ENCODE measurements around the gene PTPN14.

Gene PTPN14

GRCh38 chr1:214574598-214575411 lies 23.4 kb upstream of the PTPN14 start:
- Histone ChIP-seq H3K9me2 (replicated peaks; ENCODE audit: insufficient read depth, low read length) (no peaks in the 10 kb centered on the region), H3F3A (ENCODE audit: insufficient read depth, low read length) (no peaks in the 10 kb centered on the region), H3K9ac (ENCODE audit: low read length) (no peak overlapping the region), H3K4me3 (ENCODE audit: low read length) (no peak overlapping the region), H3K36me3 (replicated peaks; ENCODE audit: insufficient read depth, low read length) (no peaks in the 10 kb centered on the region), H3K4me1 (ENCODE audit: low read length) (peaks cover 7% of the 10 kb centered on the region; the same call in 1 of the 2 replicates), H3K79me2 (ENCODE audit: low read length) (no peaks in the 10 kb centered on the region), H2AFZ (ENCODE audit: low read length) (no peak overlapping the region), H4K20me1 (ENCODE audit: insufficient read depth, low read length) (no peaks in the 10 kb centered on the region), H3K4me2 (ENCODE audit: low read depth, low read length) (no peak overlapping the region), H3K9me3 (replicated peaks; ENCODE audit: insufficient read depth, low read length) (no peaks in the 10 kb centered on the region), H3K27ac (ENCODE audit: low read length) (no peak overlapping the region), H3K27me3 (replicated peaks; ENCODE audit: insufficient read depth, low read length) (no peaks in the 10 kb centered on the region)
- DNase-seq: peak; percentile 25
- TF ChIP-seq EZH2 (optimal IDR thresholded peaks at IDR 0.05; ENCODE audit: low read depth, low read length): no peak
- TF ChIP-seq CTCF (IDR thresholded peaks at IDR 0.05; ENCODE audit: low read length): no peak
- TF ChIP-seq EZH2phosphoT487 (IDR thresholded peaks at IDR 0.05; ENCODE audit: low read length): no peak

GRCh38 chr1:214573386-214574318 lies 22.2 kb upstream of the PTPN14 start:
- no peak overlapping the region for H3K4me2 ChIP-seq (ENCODE audit: low read depth, low read length)
- DNase-seq: no peak
- TF ChIP-seq EZH2 (optimal IDR thresholded peaks at IDR 0.05; ENCODE audit: low read depth, low read length) (no peak), CTCF (IDR thresholded peaks at IDR 0.05; ENCODE audit: low read length) (no peak), EZH2phosphoT487 (IDR thresholded peaks at IDR 0.05; ENCODE audit: low read length) (no peak)

GRCh38 chr1:214571281-214571680 lies 19.9 kb upstream of the PTPN14 start:
- no peak for DNase-seq

More at GRCh38 chr1:214573386-214574318, 22.2 kb upstream of the PTPN14 start:
- H3K9ac ChIP-seq (ENCODE audit: low read length): no peak overlapping the region
- H3K4me3 ChIP-seq (ENCODE audit: low read length): no peak overlapping the region
- H3K79me2 ChIP-seq (ENCODE audit: low read length): no peaks in the 10 kb centered on the region
- no peak overlapping the region for H2AFZ ChIP-seq (ENCODE audit: low read length)
- H3K4me1 ChIP-seq (ENCODE audit: low read length): peaks cover 7% of the 10 kb centered on the region; the same call in 1 of the 2 replicates
- no peaks in the 10 kb centered on the region for H3K9me3 ChIP-seq (replicated peaks; ENCODE audit: insufficient read depth, low read length)
- H3F3A ChIP-seq (ENCODE audit: insufficient read depth, low read length): no peaks in the 10 kb centered on the region
- H3K27ac ChIP-seq (ENCODE audit: low read length): no peak overlapping the region
- no peaks in the 10 kb centered on the region for H4K20me1 ChIP-seq (ENCODE audit: insufficient read depth, low read length)
- H3K27me3 ChIP-seq (replicated peaks; ENCODE audit: insufficient read depth, low read length): no peaks in the 10 kb centered on the region
- no peaks in the 10 kb centered on the region for H3K9me2 ChIP-seq (replicated peaks; ENCODE audit: insufficient read depth, low read length)
- no peaks in the 10 kb centered on the region for H3K36me3 ChIP-seq (replicated peaks; ENCODE audit: insufficient read depth, low read length)

More at GRCh38 chr1:214571281-214571680, 19.9 kb upstream of the PTPN14 start:
- Histone ChIP-seq H3K9me3 (replicated peaks; ENCODE audit: insufficient read depth, low read length) (no peaks in the 10 kb centered on the region), H3F3A (ENCODE audit: insufficient read depth, low read length) (no peaks in the 10 kb centered on the region), H3K4me2 (ENCODE audit: low read depth, low read length) (no peak overlapping the region), H3K4me3 (ENCODE audit: low read length) (no peak overlapping the region), H3K9me2 (replicated peaks; ENCODE audit: insufficient read depth, low read length) (no peaks in the 10 kb centered on the region), H3K27ac (ENCODE audit: low read length) (no peak overlapping the region), H3K4me1 (ENCODE audit: low read length) (peaks cover 7% of the 10 kb centered on the region; the same call in 1 of the 2 replicates), H2AFZ (ENCODE audit: low read length) (no peak overlapping the region), H3K36me3 (replicated peaks; ENCODE audit: insufficient read depth, low read length) (no peaks in the 10 kb centered on the region), H3K27me3 (replicated peaks; ENCODE audit: insufficient read depth, low read length) (no peaks in the 10 kb centered on the region), H3K9ac (ENCODE audit: low read length) (no peak overlapping the region), H3K79me2 (ENCODE audit: low read length) (no peaks in the 10 kb centered on the region), H4K20me1 (ENCODE audit: insufficient read depth, low read length) (no peaks in the 10 kb centered on the region)
- TF ChIP-seq EZH2 (optimal IDR thresholded peaks at IDR 0.05; ENCODE audit: low read depth, low read length) (no peak), CTCF (IDR thresholded peaks at IDR 0.05; ENCODE audit: low read length) (no peak), EZH2phosphoT487 (IDR thresholded peaks at IDR 0.05; ENCODE audit: low read length) (no peak)
